ENCODE results near the gene LCP1. TPM values are rescaled to one million over a fixed set of nuclear protein-coding genes. Genes with fewer than 3 reads are reported as not detected.

LCP1 gene
- total RNA-seq, 1 donor from 2014 or later = 13.2 TPM

DNA sequence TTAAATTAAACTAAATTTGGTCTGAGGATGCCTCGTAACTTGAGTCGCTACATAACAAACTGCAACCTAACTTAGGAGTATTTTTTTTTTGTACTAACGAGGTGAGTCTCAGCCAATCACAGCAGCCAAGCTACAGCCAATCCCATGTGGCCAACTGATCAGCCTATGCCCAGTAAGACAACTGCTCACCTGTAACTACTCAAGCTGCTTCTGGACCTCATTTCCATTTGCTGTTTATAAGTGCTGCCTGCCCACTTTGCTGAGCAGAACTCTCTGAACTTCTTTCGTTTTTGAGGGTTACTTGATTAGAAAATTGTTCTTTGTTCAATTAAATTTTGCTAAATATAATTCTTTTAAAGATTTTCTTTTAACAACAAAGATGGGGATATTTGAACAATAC is 81.0 kb downstream of the LCP1 start:
- DNase-seq (ENCODE audit: low spot score) = no peak

DNA sequence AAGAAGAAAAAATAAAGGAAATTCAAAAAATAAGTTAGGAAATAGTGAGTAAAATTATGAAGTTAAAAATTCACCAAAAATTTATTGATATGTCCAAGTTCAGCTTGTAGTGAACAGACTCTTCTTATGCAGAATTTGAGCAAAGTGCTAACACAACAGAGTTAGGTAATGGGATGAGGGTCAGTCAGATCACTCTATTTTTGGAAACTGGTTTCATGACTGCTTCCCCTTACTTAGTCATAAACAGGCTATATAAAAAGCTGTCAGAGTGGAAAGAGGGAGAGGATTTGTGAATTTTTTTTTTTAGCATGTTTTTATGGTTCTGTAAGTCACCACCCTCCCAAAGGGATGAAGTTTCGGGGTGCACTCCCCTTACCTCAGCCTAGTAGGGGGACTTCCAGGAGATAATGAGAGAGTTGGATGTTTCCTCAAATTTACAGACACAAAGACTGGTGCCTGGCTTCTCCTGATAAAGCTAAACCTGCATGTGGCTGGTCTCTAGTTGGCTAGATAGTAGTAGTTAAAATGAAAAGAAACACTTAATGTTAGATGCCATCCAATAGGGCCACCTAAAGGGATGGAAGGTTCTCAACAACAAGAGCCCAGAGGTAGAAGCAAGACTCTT is 81.7 kb downstream of the LCP1 start:
- no peak for DNase-seq (ENCODE audit: low spot score)

DNA sequence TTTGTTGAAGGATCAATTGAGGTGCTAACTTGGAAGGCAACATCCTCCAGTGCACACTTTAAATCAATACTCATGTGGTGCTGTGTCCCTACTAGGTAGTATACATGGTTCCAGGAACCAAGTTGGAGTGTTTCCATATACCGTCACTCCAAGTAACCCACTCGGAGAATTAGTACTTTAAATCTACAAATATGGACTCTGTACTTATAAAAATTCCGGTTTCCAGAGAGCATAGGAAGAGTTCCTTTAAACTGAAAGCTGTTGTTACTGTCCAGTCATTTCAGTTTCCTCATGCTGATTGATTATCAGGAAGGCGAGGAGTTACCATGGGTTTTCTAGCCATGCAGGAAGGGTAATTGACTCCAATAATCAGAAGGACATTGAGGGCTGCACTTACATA is 84.3 kb downstream of the LCP1 start:
- DNase-seq (ENCODE audit: low spot score) = no peak

DNA sequence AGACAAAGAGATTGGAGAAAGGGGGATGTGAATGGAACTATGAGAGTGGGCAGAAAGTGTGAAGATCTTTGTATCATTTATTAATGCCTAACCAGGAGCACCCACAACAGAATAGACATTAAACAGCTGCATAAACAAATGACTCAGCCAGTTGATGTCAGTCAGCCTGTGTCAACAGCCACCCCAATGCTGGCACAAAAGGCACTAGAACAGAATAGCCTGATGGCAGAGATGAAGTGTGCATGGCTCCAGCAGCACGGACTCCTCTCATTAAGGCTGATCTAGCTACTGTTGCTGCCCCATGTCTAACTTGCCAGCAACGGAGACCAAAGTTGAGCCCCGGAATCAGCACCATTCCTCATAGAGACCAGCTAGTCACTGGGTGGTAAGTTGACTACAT is 85.0 kb downstream of the LCP1 start:
- DNase-seq (ENCODE audit: low spot score) = no peak

DNA sequence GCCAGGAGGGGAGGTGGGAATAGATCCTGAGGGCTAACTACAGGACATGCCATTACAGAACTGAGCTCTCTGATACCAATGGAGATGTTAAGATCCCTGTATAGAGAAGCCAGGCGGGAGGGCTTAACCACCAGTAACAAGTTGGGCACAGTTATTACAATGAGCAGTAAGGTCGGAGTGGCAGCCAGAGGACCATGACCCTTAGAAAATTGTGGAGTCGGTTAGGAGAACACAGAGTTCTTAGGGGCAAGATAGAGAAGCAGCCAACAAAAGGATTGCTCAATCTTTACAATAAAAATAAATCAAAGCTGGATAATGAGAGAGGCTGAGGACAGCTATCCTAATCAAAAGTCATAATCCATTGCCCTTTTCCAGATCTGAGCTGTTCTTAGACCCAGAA is 87.5 kb downstream of the LCP1 start:
- DNase-seq (ENCODE audit: low spot score) = no peak

DNA sequence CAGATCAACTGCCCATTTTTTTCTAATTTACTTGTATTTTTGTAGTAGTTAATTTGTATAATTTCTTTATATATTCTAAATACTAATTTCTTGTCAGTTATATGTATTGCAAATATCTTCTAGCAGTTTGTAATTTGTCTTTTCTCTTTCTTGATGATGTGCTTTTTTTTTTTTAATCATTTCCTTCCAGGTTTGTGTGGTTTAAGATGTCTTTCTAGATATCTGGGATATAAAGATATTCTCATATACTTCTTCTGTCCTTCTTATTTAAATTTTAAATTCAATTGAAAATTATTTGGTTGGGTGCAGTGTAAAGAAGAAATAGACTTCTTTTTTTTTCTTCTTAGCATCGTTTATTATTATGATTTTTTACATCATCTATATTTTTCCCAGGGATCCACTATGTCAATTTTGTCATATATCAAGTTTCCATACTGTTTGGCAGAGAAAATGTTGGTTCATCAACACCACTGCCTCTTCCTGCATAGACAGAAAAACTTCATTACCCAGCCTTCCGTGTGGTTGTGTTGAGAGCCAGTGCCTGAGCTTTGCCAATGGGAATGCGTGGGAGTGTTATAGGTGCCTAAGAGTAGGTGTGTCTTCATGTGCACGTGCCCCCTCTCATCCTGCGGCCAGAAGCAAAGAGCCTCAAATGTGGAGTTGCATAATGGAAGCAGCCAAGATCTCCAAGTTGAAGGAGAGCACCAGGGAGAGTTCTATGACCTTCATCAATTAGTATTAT is 93.0 kb downstream of the LCP1 start:
- no peak for DNase-seq (ENCODE audit: low spot score)

DNA sequence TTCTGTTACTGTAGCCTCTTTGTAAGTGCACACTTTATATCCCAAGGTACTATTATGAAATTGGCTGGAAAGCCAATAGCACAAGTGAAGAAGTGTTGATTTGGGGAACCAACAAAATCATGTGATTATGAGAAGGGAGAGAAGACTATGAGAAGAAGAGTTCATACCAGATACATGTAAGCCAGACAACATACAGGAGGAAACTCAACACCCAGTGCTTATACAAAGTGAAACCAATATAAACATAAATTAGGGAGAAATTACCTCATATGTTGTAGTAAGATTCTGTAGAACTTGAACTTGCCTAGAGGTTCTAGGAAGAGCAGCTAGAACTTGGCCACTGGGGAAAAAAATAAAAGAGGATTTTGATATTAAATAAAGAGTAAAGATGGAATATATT is 94.5 kb downstream of the LCP1 start:
- no peak for DNase-seq (ENCODE audit: low spot score)

DNA sequence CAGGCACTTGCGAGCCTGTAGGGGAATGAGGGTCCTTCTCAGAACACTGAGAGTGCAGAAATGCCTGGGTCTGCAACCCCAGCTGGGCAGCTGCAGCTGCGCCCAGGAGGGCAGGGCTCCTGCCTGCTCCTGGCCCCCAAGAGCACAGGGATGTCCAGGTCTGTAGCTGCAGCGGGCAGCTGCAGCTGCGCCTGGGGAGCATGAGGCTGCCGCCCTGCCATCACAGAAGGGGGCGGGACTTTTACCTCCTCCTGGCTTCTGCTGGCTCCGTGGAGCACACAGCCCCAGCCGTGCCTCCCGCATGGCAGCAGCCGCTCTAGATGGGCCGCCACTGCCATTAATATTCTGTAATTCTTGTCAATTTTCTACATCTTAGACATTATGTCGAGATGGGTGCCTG is 95.0 kb downstream of the LCP1 start:
- no peak for DNase-seq (ENCODE audit: low spot score)

DNA sequence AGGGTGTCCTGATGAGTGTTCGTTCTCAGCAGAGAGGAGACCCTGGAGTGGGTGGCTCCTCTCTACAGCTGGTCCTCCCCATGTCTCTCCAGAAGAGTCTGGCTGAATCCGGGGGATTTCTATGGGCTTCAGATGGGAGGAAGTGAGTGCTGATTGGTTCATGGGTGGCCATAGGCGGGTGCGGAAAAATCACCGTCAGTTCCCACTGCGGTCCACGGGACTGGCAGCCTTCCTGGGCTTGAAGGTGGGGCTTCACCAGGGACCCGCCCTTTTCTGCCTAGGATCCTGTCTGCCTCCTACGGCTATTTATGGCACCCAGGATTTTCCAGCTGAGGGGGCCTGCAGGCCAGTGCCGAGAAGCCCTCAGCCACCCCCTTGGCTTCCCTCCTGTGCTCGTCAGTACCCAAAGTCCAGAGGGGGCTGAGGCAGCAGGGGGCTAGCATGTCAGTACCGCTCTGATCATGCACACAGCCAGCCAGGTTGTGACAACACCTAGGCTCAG is 95.5 kb downstream of the LCP1 start:
- no peak for DNase-seq (ENCODE audit: low spot score)

DNA sequence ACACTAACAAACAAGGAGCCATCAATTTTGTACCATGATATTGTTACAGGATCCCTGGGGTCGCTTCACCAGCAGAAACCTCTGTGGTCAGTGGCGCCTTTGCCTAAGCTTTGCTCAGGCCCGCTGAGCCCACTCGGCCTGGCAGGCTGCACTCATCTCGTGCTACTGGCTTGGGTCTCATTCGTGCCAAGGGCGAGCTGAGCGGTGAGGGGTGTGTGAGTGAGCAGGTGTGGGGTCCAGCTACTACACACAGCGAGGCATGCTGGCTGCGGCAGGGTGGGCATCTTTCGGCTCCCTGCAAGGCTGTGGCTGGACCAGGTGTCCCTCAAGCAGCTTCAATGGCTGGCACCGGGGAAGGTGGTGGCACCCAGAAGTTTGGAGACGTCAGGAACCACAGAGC is 96.2 kb downstream of the LCP1 start:
- no peak for DNase-seq (ENCODE audit: low spot score)

DNA sequence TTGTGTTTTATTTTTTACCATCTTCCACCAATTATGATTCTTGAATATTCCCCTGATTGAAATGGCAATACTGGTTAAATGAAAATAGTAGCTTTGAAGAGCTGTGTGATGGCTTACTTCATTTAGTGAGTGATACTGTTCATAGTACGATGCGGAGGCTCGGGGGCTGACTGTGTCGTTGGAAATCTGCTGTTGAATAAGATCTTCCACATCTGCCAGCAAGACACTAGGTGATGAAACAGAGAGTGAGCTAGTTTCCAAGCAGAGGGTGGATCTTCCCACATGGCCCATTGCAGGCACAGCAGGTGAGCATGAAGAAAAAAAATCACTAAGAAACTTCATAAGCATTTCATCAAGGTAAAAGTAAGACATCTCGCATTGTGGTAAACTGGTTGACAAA is 99.7 kb downstream of the LCP1 start:
- DNase-seq (ENCODE audit: low spot score) = no peak

DNA sequence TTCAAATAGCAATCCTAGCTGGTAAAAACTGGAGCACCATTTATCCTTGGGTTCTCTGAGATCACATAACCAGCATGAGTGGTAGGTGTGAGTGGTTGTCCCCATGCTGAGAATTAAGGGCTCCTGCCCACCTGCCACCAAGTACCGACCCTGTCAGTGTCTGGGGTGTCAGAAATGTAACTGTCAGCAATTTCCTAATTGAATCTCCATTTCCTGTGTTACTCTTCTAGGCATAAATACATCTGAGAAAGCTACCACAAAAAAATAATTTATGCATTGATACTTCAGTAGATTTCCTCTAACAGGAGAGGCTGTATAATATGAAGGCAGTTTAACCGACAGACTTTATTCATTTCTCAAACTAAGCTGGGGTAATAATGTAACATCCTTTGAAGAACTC is 102.2 kb downstream of the LCP1 start:
- DNase-seq (ENCODE audit: low spot score) = no peak

DNA sequence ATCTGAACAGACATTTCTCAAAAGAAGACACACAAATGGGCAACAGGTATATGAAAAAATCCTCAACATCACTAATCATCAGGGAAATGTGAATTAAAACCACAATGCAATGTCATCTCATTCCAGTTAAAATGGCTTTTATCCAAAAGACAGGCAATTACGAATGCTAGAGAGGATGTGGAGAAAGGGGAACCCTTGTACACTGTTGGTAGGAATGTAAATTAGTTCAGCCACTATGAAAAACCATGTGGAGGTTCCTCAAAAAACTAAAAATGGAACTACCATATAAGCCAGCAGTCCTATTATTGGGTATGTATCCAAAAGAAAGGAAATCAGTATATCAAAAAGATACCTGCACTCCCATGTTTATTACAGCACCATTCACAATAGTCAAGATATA is 104.7 kb downstream of the LCP1 start:
- no peak for DNase-seq (ENCODE audit: low spot score)

DNA sequence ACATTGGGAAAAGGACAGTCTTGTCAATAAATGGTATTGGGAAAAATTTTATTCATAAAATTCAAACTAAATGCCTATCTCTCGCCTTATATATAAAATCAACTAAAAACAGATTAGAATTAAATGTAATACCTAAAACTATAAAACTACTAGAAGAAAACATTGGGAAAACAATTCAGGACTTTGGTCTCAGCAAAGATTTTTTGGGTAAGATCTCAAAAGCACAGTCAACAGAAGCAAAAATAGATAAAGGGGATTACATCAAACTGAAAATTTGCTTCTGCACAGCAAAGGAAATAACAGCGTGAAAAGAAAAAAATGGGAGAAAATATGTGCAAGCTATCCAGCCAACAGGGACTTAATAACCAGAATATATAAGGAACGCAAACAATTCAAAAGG is 105.2 kb downstream of the LCP1 start:
- DNase-seq (ENCODE audit: low spot score) = no peak

Other genes starting within 250 kb of the LCP1 start
- gene ZC3H13, start 129.4 kb downstream of the LCP1 start, total RNA-seq (ENCODE audit: insufficient read depth, low replicate concordance) = 40.2 TPM
- not detected for gene CPB2, start 77.1 kb downstream of the LCP1 start, total RNA-seq (ENCODE audit: insufficient read depth, low replicate concordance)
- 0.72 TPM for gene LRRC63, start 29.8 kb upstream of the LCP1 start, total RNA-seq (ENCODE audit: insufficient read depth, low replicate concordance)
- 3.6 TPM for gene RUBCNL, start 205.1 kb upstream of the LCP1 start, total RNA-seq (ENCODE audit: insufficient read depth, low replicate concordance)